GM04504 (cell line): Measurements from ENCODE around the gene C1QTNF6.
"Not testable (repeated sequence)": the region's sequence is repeated elsewhere in the genome, so short reads cannot be mapped to it uniquely, and the experiment has no call there.

Experiments used
- DNase-seq: peaks from one replicate; pipeline ENCODE4 v3.0.0-alpha.2; 2012; ENCODE audit warnings: low read depth

The C1QTNF6 gene

DNA sequence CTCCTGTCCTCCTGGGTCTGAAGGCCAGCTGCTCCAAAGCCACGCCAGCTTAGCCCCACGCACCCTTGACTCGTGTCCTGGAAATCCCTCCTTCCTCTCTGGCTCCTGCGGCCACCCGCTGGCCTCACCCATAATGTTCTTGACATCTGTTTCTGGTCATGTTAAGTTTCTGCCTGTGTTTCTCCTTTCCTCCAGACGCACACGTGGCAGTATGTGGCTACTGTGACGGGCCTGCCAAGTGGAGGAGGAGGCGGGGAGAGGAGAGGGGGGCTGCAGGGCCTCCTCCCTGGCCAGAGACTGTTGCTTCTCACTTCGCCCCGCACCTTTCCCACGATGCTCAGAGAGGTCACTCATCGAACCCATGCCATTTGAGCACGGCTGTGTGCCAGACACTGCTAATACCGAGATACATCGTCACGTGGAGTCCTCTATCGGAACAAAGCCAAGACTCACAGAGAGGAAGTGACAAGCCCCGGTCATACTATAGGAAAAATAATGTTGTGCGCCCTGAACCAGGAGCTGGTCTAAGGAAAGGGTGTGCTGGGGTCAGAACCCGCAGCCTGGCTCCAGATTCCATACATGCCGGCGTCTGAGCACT lies 11.5 kb downstream of the C1QTNF6 start:
- peak; percentile 75 for DNase-seq

DNA sequence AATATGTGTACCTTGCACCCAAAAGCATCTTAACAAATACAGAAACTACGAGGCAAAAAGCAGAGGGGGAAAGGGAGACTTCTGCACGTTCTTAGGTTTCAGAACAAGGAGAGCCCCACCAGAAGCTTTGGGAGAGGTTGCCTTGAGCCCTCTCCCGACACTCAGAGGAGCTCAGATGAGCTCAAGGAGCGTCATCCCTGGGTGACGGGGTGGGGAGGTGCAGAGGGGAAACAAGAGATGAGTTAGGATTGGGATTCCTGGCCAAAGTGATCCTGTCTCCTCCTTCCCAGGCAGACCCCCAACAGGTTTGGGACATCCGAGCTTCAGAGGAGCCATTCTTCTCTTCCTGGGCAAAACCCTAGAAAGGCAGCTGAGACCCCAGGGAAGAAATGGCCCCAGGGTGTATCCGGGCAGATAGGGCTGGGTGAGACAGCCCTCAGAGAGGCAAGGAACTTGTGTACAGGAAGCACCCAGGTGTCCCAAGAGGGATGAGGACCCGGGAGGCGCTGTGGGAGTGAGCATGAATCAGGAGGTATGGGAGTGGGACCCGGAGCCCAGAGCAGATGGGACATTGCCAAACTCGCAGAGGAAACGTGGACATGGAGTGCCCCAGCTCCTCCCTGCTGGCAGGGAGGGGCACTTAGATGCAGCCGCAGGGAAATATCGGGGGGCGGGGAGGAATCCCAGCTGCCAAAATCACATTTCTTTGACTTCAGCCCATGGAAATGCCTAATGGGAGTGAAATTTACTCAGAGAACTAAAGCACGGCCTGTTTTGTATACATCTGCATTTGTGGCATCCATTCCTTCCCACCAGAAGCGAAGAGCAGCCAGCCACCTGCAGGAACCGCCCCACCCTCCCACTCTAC lies 12.4 kb downstream of the C1QTNF6 start:
- no peak for DNase-seq

DNA sequence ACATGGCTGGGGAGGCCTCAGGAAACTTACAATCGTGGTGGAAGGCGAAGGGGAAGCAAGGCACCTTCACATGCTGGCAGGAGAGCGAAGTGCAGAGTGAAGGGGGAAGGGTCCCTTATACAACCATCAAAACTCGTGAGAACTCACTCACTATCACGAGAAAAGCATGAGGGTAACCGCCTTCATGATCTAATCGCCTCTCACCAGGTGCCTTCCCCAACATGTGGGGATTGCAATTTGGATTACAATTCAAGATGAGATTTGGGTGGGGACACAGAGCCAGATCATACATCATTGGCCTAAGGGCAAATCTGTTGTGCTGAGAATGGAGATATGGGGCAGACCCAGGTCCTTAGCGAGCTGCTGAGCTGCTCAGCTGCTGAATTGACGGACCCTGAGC lies 13.1 kb downstream of the C1QTNF6 start:
- no peak for DNase-seq

DNA sequence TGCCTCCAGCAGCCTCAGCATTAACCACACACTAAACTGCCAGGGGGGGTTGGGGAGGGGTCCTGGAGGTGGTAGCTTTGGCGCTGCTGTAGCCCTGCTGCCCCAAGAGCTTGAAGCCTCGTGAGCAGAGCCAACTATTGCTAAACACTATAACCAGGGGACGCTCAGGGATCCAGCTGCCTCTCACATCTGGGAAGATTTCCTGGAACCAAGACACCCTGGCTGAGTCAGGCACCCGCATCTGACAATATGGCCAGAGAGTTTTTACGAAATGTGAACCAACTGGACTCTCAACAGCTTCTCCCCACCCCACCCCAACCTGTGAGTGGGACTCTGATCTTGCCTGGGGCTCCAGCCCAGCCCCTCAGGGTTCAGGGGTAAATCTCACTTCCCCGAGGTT lies 14.3 kb downstream of the C1QTNF6 start:
- no peak for DNase-seq

DNA sequence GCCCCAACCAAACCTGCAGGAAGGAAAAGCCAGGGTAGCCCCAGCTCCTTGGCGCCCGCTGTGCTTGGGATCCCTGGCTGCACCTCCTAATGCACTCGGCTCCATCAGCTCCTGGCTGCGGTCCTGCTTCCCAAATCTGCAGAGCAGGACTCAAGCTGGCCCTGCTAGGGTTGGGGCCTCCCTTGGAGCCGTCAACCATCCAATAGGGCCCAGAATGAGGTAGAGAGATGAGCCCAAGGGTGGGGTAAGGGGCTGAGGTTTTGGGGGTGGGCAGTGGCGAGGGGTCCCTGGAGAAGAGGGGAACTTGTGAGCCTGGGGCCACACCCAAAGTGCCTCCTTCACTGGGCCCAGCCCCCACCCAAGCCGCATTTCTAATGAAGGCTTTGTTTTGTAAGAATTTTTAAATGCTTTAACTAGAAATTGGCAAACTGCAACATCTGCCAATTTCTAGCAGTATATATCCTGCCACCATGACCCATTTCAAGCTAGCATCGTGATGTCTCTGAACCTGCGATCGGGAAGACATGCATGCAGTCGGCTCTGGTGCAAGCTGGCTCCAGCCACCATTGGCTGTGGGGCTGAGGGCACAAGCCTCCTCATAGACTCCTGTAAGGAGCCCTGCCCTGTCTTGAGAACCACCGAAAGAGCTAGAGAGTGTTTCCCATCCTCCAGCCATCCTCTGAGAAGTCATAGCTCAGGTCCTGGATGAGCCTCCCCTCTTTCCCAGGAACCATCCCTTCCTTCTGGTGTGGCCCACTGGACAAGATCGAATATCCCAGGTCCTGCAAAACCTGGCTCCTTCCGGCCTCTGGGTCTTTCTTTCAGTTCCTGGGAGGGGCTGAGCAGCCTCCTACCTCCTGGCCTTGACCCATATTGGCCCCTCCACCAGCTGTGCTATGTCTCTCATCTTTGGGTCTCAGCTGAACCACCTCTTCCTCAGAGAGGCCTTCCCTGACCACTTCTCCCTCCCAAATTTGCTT lies 15.5 kb downstream of the C1QTNF6 start:
- DNase-seq = no peak

DNA sequence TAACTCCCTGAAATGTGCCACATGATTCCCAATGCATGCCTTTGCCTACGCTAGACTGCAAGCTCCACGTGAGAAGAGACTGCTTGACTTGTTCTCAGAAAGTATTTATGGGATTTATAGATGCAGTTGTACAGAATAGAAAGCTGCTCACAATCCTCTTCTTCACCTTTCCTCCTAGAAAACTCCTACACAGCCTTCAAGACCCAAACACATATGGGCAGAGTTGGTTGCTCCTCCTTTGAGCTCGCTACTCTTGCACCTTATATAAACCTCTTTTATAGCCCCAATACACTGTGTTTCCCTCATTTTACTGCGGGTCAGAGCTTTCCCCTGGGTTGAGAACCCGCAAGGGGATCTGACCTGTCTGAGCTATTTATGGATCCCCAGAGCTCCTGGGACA lies 16.4 kb downstream of the C1QTNF6 start:
- no peak for DNase-seq

DNA sequence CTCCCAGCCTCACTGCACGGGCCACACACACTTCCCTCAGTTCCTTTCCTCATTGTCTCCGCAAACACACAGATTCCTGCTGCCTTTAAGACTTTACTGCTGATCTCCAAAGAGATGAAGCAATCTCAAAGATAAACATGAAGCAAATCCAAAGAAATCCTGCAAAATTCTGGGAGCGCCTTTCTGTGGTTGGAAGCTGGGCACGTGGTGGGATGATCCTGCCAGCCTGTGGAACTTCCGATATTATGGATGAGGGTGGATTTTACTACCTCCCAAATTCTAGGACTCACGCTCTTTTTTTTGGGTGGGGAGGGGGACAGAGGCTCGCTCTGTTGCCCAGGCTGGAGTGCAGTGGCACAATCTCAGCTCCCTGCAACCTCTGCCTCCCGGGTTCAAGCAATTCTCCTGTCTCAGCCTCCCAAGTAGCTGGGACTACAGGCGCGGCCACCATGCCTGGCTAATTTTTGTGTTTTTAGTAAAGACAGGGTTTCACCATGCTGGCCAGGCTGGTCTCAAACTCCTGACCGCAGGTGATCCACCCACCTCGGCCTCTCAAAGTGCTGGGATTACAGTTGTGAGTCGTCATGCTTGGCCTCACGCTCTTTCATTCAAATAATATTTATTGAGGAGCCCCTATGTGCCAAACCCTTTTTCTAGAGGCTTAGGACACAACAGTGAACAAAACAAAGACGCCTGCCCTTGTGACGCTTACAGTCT lies 17.2 kb downstream of the C1QTNF6 start:
- DNase-seq = not testable (repeated sequence)

DNA sequence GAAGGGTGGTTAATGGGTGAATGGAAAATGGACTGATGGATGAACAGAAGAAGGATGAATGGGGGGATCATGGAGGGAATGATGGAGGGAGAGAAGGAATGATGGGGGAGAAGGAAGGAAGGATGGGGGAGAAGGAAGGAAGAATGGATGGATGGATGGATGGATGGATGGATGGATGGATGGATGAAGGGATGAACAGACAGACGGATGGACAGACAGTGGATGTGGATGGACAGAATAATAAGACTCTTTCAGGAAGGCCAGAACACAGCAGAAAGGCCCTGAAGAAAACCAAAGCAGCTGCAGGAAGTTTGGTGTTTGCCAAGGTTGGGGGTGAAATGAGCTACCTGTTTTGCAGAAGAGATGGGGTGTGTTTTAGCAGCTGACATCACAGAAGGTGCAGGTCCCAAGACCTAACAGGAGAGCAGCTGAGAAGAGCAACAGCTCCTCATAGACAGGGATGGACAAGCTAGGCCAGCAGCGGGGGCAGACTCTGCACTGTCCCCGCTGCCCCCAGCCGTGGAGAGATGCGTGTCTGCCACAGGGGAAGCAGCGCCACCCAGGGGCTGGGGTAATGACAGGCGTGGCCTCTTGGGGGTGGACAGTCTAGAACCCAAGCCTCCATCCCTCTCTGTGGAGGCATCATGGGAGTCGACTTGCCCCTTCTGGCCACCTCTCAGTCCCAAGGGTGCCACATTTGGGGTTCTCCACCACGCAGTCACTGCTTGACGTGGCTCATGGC lies 17.9 kb downstream of the C1QTNF6 start:
- no peak for DNase-seq

DNA sequence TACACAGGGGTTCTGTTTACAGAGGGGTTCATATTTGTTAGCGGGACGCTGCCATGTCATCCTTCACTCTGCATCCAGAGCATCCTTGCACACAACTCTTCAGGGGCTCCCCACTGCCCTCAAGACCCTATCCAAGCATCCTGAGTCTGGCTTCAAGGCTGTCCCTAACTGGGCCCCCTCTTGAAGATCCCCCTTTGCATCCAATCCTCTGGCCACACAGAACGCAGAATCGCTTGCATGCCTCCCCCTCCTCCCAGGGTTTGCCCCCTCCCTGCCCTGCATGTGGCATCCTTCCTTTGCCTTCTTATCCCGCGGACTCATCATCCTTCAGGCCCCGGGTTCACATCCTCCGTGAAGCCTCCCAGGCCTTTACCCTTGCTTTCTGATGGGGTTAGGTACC lies 18.6 kb downstream of the C1QTNF6 start:
- no peak for DNase-seq

DNA sequence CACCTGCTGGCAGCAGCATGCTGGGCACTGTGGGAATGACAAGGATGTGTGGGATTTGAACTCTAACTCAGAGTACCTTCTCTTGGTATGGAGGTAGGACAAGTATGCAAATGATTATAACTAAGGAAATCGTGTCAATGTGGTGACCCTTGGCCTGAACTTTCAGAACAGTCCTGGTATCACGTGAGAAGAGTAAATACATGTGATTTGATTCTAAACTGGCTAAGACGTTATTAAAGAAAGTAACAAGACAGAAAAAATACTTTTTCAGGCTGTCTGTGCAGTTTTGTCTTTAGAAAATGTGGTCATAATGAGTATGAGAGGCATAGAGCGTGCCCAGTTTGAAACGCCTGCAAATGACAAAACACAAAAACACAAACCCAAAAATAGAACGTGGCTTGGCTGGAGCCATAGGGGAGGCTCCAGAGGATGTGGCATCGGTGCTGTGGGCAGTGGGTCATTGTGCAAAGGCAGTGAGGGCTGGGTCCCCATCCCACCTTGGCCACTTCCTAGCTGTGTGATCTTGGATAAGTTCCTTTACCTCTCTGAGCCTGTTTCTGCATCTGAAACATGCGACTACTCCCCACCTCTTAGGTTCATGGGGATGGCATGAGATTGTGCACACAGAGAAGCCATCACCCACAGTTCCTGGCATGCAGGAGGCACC lies 19.9 kb downstream of the C1QTNF6 start:
- no peak for DNase-seq

DNA sequence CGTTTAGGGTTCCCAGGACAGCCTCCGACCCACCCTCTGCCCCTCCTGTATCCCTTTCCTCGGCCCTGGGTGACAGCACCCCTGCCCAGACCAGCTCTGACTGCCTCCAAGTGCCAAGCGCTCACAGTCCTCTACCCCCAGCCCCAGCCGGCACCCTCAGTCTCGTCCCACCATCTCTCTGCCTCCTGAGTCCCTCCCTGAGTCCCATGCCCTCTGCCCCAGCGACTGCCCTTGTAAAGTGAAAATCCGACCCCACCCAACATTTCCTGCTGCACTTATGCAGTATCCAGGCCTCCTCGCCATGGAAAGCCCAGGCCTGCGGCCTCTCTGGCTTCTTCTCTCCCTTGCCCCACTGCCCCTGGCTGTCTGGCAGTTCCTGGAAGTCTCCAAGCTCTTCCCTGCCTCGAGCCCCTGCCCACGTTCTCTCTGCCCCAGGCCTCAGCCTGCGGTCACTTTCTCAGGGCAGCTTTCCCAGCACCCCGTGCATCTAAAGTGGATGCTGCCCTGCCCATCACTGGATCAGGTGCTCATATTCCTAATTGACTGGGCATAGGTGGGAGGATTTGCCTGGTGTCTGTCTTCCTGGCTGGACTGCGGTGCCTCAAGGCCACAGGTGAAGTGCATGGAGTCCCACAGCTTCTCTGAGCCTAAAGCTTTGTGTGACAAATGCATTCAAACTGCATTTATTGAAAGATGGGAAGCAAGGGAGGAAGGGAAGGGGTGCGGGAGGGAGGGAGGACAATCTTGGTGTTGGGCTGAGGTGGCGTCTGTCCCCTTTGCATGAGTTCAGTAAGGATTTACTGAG lies 20.7 kb downstream of the C1QTNF6 start:
- no peak for DNase-seq

DNA sequence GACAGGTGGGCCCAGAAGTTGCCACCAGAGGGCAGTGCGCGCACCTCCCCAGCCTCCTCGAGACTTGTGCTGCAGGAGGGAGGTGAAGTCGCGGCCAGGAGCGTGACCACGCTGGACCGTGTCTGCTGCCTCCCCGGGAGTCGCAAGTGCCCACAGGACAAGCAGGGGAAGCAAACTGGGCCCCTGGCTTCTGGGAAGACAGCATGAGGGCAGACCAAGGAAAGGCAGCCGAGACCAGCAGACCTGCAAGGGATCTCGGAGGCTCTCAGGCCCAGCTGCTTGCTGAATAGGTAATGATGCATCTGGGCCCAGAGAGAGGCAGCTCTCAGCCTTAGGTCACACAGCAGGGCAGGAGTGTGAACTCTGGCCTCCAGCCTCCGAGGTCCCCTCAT lies 21.4 kb downstream of the C1QTNF6 start:
- peak; percentile 40 for DNase-seq

DNA sequence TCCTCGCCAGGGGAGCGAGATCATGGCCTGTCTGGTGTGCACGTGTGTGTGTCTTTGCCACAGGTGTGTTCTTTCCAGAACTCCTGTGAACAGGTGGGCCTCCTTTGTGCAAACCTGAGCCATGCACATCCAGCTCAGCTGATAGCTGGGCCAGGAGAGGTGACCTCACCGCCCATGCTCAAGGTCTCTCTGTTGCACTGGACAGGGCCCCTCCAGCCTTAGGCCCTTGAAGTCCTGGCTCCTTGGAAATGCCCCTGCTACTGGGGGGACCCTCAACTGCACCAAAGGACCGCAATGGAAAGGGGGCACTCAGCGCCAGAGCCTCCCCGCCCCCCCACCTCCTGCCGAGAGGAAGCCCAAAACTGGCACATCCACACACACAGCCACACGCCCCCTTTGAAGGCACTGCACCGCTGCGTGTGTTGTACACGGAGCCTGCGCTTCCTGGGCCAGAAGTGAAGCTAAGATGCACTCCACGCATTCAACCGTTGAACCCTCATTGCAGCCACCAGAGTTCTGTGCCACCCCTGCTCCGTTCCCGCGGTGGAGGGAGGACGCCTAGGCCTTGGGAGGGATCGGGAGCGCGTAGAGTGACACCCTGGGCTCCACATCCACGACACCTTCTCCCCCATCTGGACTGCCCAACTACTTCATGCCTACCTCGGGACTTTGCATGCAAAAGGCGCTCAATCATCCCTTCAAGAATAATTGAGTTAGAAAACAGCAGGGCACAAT lies 21.9 kb downstream of the C1QTNF6 start:
- no peak for DNase-seq

DNA sequence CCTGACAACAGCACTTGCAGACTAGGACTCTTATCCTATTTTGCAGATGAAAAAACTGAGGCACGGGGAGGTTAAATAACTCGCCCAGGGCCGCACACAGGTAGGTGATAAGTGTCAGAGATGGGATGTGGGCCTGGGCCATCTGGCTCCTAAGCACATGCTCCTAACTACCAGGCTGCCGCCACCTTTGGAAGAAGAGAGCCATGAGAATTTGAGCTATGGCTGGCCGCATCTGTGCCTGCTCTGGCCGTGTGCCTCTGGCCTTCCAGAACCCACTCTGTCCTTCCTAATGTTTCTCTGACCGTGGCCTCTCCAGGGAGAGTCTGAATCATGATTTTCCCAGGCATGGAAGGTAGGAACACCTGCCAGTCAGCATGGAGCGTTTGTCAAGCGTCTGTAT lies 23.0 kb downstream of the C1QTNF6 start:
- DNase-seq = no peak

DNA sequence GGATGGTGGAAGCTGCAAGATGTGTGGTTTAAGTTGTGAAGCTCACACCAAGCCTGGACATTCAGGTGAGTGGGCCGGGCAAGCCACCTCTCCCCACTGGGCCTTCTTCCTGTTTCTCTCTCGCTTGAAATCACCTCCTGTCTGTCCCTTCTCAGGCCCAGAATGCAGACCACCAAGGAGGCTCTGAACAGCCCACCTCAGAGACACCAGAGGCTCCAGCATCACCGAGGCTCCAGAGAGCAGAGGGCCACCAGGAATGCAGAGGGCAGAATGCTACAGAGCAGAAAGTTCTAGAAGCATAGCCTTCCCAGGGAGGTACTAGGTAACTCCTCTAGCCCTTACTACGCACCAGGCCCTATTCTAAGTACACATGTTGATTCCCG lies 23.6 kb downstream of the C1QTNF6 start:
- DNase-seq = no peak

DNA sequence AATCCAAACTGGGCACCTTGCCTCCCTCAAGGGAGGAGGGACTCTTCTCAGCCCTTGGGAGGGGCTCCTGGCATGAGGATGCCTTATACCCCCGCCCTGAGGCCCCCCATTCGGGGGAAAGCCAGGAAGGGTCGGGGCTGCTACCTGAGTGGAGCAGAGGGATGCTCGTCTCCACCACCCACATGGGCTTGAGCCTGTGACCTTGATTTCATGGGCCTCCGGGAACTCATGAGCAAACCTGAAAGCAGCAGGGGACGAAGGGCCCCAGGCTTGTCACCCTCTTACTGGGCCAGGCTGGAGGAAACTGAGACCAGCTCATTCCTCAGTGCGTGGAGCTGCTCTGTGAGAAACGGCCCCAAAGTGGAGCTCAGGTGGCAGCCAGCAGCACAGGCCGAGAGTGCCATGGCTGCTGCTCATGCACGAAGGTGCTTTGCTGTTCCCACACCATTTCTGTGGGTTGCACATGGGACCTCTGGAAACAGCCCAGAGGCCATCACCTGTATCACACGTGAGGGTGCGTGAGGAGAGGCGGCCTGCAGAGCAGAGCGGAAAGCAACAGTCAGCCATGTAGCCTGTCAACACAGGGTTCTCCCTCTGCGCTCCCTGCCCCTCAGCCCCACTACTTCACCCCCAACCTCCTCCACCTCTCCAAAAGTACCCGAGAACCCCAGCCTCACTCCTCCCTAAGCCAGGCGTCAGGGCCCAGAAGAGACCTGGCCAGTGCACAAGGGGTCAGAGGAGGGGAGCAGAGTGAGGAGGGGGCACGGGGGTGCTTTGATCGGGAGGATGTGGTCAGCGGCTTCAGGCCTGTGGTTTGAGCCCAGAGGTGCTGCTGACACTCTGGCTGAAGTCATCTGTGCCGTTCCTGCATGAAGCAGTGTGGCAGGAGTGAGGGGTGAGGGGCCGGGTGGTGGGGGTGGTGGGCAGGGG lies 24.2 kb downstream of the C1QTNF6 start:
- DNase-seq = no peak

DNA sequence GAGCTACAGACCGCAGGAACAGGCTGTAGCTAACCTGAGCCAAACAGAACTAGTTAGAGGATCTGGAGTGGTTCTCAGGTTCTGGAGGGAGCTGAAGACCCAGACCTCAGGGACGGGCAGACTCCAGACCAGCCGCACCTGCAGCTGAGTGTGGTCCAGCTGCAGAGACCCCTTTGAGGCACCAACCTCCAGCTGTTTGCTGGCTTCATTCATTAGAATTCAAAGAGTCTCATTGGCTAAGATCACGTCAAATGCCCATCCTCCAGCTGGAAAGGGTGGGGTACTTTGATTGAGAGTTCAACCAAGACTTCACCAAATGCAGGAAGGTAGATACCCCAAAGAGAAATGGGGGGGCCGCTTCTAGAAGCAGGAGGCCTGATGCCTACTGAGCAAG lies 25.0 kb downstream of the C1QTNF6 start:
- no peak for DNase-seq
